GM18867 (cell line): ENCODE measurements around the gene ZFAND3.

Source experiments
- ATAC-seq: cut with Tn5 transposase; IDR thresholded peaks from one replicate; pipeline ENCODE4 v1.9.1; 2021; ENCODE audit warnings: mild to moderate bottlenecking, moderate library complexity; ENCODE audit not compliant: unreplicated experiment

Gene ZFAND3

DNA sequence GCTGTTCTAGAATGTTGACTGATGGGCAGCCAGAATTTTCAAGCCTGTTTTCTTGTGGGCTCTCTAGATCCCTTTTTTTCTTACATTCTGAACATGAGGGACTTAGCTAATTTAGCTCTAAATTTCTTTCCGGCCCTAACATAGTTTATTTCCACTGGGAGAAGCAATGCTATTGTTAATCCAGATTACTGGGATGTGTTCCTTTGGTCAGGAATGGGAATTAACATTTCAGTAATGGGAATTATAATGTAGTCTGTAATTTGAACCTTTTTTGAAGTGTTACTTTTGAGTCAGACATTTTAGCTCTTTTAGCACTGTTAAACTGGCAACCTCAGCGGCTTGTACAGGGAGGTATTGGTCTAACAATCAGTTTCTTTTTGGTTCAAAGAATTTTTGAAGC lies 7.5 kb downstream of the ZFAND3 start:
- no peak for ATAC-seq

GRCh38 chr6:37827603-37828265 lies 8.2 kb downstream of the ZFAND3 start:
- no peak for ATAC-seq

GRCh38 chr6:37830225-37830624 lies 10.7 kb downstream of the ZFAND3 start:
- ATAC-seq, result no peak

DNA sequence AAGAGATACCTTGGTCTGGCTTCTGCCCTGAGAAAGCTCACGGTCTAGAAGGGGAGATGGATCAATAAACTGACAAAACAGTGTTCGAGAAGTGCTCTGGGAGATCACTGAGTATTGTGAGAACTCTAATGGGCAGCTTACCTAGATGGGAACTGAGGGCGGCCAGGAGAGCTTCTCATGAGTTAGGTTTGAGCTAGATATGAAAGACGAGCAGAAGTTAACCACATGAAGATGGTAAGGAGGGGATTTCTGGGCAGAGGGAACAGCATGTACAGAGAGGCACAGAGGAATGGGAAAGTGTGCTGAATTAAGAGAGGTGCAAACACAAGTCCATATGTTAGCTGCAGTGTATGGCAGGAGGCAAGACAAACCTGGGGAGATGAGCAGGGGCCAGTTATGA lies 11.9 kb downstream of the ZFAND3 start:
- no peak for ATAC-seq

GRCh38 chr6:37835923-37836322 lies 16.4 kb downstream of the ZFAND3 start:
- ATAC-seq, result no peak

GRCh38 chr6:37838219-37838921 lies 18.8 kb downstream of the ZFAND3 start:
- no peak for ATAC-seq

GRCh38 chr6:37840143-37840939 lies 20.8 kb downstream of the ZFAND3 start:
- ATAC-seq, result no peak

- no peak for ATAC-seq
Measured at GRCh38 chr6:37840940-37841300, 21.4 kb downstream of the ZFAND3 start.

- no peak for ATAC-seq
Measured at GRCh38 chr6:37845026-37845911, 25.7 kb downstream of the ZFAND3 start.

DNA sequence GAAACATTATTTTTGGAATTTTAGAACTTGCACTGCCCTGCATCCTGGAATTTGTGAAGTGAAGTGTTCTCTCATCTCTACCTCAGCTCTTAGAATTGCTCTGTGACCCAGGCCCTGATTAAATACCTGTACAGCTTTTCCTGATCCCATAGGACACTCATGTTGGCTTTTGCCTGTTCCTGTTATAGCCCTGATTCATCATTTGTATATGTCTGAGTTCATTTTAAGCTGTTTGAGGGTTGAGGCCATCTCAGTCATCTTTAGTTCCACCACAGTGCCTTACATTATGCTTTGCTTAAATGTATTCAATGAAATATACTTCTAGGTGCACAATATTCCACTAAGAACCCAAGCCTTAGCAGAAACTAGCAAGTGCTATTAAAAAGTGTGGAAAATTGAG lies 26.4 kb downstream of the ZFAND3 start:
- no peak for ATAC-seq

DNA sequence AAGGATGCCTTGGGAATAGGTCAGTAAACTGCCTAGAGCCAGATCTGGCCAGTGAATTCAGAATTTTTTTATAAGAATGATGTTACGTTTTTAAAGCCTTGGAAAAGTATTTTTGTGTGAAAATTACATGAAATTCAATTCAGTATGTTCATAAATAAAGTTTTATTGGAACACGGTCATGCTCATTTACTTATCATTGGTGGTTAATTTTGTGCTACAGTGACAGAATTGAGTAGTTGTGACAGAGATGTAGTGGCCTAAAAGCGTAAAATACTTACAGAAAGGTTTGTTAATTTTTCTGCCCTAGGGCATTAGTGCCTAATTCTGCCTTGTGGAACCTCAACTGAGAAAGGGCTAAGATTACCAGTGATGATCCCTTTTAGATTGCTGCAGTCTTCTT lies 28.2 kb downstream of the ZFAND3 start:
- ATAC-seq, result no peak

DNA sequence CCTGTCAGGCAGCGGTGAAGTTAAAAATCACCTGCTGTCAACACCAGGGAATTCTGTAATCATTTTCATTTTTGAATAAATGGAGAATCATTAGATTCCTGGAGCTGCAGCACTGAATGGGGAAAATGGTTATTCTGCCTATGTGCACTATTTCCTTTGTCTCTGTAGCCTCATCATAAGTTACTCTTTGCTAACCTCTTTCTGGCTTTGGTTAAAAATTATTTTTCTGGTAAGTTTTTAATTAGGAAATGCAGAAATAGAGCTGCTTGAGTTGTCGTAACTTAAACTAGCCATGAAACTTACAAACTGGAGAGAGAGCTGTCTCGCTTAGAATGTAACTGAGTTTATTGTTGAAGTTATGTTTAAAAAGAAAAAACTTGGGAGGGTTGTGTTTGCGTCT lies 28.8 kb downstream of the ZFAND3 start:
- no peak for ATAC-seq

- ATAC-seq, result no peak
Measured at GRCh38 chr6:37850260-37850659, 30.7 kb downstream of the ZFAND3 start.

DNA sequence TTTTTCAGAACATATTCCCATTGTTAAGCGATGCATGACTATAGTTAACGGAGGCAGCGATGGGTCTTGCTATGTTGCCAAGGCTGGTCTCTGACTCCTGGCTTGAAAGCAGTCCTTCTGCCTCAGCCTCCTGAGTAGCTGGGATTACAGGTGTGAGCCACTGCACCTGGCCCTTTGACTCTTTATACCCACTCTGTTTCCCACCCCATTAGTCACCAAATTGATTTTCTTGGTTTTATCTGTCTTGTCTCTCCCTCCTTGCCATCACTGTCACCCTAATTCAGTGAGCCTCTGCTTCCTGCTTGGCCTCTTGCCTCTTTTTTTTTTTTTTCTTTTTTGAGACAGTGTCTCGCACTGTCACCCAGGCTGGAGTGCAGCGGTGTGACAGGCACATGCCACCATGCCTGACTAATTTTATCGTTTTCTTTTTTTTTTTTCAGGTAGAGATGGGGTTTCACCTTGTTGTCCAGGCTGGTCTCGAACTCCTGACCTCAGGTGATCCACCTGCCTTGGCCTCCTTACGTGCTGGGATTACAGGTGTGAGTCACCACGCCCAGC lies 31.3 kb downstream of the ZFAND3 start:
- no peak for ATAC-seq

GRCh38 chr6:37851997-37852524 lies 32.5 kb downstream of the ZFAND3 start:
- ATAC-seq, result no peak

DNA sequence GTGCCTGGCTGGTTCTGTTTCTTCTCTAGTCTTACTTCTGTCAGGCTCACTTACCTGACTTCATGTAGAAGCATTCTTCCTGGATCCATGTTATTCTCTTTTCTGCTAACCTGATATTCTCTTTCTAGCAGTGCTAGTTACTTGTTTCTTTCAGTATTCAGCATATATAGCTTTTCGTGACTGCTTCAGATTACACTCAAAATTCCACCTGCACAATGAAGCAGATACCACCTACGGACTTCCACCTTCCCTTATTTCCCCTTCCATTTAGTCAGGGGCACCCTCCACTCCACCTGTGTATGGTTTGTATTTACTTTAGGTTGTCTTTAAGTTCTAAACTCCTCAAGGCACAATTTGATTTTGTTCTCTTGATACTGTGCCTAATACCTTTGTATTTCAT lies 36.8 kb downstream of the ZFAND3 start:
- no peak for ATAC-seq

DNA sequence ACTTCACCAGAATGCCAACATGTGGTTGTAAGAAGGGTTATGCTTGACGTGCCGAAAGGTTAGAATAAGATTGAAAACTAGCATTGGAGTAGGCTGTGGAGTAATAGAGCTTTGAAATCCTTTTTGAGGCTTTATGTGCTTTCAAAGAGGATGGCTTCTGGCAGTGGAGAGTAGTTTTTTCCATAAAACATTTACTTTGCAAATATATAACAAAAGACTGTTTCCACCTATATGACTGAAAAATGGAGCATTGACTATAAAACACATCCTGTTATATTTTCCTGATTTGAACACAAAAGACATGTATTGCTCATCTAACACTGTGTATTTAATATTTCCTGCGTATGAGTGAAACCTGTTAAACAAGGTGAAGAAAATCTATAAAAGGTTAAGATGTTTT lies 38.8 kb downstream of the ZFAND3 start:
- no peak for ATAC-seq

DNA sequence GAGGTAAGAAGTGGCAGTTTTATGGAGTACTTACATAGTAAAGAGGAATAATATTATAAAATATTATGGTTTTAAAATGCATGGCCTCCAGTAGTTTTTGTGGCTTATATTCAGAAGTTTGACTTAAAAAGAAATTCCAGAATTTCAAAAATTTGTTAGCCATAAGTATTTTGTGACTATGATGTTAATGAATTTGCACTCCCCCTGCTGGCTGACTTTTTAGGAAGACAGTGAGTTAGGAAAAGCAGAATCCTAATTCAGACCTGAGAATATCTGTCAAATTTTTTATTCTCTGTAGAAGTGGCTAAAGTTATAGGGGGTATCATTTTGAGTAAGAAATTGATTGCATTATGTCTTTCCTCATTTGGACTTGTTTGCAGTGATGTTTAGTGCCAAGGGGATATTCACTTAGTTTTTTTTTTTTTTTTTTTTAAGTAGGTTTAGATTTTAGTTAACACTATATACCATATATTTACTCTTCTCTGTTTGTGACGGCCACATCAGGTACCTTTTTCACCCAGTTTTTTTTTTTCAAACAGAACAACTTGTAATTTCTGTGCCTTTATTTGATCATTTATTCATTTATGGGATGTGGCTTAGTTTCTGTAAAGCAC lies 40.8 kb downstream of the ZFAND3 start:
- no peak for ATAC-seq

DNA sequence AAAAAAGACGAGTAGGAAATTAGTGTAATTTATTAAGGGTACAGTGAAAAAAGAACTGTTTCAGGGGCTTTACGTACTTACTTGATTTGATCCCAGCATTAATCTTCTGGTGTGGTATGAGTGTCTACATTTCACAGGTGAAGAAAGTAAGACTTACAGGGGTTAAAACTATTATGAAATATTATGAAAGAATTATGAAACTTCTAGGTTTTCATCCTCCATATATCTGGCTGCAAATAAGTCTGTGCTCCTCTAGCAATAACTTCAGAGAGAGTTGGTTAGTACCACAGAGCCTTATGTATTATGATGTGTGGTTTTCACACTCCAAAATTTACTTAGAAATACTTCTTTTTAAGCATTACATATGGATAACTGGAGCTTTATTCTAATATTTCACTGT lies 41.9 kb downstream of the ZFAND3 start:
- ATAC-seq, result no peak

DNA sequence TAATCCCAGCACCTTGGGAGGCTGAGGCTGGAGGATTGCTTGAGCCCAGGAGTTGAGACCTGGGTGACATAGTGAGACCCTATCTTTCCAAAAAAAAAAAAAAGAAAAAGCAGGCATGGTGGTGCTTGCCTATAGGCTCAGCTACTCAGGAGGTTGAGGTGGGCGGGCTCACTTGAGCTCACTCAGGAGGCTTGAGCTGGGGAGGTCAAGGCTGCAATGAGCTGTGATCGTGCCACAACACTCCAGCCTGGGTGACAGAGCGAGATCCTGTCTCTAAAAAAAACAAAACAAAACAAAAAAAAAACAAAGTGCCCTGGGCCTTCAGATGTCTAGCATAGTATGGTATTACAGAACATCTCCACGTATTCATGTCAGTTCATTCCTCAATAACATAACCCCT lies 42.9 kb downstream of the ZFAND3 start:
- no peak for ATAC-seq
